ENCODE data around the gene PROB1.

- no peak for TF ChIP-seq STAT6 (CRISPR knock-in tag; IDR thresholded peaks at IDR 0.05; ENCODE audit: borderline replicate concordance)
- no peak for TF ChIP-seq MAZ (IDR thresholded peaks at IDR 0.05; ENCODE audit: borderline replicate concordance, low read depth, low read length)
- TF ChIP-seq MAZ (CRISPR knock-in tag; IDR thresholded peaks at IDR 0.05; ENCODE audit: low read depth): no peak
- no peak for TF ChIP-seq ZNF274 (CRISPR knock-in tag; IDR thresholded peaks at IDR 0.05)
- no peak for TF ChIP-seq EP300 (IDR thresholded peaks at IDR 0.05; ENCODE audit: low read depth in 2 of 2, low read length in 2 of 2)
- TF ChIP-seq EP300 (CRISPR knock-in tag; IDR thresholded peaks at IDR 0.05; ENCODE audit: borderline replicate concordance): no peak
These were observed 3.0 kb upstream of the PROB1 start for GRCh38 chr5:139397921-139398320.
